CD4-positive, alpha-beta T cell treated with Interleukin-2 at 100 ng/mL for 4 hours (primary cell): ENCODE measurements around the gene APH1B.
"Not testable (repeated sequence)": the region's sequence is repeated elsewhere in the genome, so short reads cannot be mapped to it uniquely, and the experiment has no call there.

Experiments
- DNase-seq: peaks from one replicate; pipeline ENCODE4 v3.0.0-alpha.2; 2020; ENCODE audit warnings: low spot score

Gene APH1B

DNA sequence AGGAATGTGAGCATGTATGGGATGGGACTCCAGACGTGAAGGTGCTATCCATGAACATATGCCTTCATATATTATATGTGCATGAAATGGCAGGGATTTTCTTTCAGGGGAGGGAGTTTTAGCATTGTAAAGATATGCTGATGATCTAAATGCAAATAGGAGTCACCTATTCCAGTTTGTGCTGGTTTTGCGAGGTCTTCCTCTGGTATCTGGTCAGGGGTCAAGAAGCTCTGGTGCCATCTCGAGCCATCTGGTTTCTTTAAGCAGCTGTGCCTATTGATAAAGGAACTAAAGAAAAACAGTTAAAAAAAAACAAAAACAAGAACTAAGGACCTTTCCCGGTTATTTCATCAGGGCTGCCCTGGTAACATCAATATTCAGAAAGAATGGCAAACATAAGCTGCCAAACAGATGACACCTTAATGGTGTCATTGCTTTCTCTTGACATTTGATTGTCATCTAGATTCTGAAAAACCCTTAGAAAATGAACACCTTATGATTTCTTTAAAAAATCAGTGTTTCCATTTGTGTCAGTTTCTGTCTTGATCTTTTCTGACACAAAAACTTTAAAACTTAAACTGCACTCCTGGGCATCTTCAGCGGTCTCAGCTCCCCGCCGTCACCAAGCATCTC, 22.7 kb downstream of the APH1B start:
- no peak for DNase-seq

DNA sequence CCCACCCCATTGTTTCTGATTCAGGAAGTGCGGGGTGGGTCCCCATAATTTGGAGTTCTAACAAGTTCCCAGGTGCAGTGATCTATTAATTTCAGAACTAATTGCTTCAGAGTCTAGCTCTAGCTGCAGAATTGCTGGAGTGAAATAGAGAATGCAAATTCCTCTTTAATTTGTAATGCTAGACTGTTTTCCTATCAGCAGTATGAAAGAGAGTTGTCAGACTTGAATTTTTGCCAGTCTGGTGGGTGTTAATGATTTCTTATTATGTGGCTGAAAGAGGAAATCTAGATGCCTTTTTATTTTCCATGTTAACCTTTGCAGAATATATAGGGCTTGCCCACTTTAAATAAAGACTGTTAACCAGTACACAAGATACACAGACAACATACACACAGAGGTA, 23.7 kb downstream of the APH1B start:
- no peak for DNase-seq

DNA sequence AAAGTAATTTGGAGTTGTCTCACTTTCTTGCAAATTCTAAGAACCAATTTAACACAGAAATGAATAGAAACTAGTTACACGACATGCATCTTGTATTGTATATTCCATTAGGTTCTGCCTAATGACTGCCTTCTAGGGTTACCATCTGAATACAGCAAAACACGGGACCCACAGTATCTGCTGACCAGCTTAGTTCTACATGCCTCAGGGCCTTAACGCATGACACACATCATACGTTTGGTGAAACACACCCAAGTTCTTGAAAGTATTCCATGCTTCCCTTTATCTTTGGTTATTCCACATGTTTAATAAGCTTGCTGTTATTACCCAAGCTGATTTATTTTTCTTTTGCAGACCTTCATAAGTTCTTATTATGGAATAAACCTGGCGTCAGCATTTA, 27.9 kb downstream of the APH1B start:
- no peak for DNase-seq

DNA sequence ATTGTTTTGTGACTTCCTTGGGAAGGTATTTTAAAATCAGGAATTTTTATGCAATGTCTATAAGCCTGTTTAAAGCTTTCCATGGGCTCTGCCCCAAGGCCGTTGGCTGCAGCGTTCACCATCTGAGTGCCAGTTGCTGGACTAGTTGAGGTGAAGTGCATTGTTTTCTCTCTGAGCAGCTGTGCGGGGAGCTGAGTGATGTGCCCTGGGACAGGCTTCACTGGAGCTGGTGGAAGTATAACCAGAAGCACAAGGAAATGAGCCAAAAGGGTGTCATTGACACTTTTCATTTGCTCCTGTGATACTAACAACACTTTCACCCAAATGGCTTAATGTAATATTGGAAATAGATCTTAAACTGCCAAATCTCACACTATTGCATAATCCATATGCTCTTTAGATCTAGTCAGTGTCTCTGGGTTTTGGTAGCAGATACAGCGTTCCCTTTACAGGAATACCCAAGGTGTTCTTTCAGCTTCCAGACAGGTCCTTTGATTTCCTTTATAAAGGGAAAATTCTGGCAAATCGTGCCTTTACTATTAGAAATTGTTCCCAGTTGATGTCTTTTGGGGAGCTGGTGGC, 29.2 kb downstream of the APH1B start:
- DNase-seq, result no peak

DNA sequence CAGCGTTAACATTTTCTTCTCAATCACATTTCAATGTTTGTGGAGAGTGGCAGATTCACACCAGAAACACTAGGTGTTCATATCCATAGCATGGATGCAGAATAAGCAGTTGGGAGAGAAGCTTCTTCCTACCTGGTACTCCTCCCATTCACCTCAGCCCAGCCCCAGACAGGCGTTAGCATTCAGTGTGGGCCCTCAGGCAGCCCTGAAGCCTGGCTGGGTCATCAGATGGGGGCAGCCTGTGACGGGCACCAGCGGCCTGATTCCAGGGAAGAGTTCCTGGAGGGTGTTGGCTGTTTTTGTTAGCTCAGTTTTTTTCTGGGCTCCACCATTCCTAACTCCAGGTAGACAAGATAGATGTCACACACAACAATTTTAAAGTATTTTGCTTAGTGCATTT, 31.1 kb downstream of the APH1B start:
- DNase-seq, result no peak

DNA sequence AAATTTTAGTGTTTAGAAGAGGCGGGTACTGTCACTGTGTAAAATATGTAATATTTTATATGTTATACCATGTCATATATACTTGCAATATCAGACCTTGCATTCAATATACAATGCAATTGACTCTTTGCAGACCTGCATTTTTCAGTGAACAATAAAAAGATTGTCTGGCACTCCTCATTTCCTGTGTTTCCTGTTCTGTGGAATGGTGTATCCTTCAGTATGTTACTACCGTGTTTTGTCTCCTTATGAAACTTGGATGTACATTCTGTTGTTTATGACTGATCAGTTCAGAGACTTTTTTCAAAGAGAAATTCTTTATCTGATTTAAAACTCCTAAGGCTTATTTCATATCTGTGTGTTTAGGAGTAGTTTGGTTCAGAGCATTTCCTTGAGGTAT, 31.5 kb downstream of the APH1B start:
- DNase-seq, result no peak

DNA sequence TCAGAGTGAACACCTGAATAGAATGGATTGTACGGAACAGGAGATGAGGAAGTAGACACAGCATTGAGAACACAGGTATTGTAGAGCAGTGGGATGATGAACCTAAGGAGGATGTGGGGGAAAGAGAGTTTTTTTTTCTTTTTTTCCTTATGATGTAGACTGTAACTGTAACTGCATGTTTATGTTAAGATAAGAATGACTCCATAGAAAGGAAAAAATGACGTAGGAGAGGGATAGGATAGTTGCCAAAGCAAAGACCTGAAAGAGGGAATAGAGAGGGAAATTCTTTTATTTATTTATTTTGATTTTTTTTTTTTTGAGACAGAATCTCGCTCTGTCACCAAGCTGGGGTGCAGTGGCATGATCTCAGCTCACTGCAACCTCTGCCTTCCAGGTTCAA, 33.2 kb downstream of the APH1B start:
- no peak for DNase-seq

DNA sequence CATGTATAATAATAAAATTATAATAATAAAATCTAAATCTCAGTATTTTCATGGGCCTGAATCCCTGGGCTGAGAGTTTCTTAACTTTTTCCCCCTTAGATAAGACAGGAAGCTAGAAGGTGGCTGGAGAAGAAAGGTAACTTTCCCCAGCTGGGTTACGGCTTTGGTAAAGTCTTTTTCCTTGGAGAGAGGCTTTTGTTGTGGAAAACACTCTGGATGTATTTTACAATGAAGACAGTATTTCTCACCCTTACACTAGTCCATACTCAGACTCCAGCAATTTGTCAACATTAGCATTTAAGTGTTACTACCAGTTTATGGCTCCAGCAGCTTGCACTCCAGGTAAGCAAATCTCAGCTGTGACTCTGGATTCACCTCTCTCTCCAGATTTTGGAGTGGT, 34.9 kb downstream of the APH1B start:
- DNase-seq, result no peak

DNA sequence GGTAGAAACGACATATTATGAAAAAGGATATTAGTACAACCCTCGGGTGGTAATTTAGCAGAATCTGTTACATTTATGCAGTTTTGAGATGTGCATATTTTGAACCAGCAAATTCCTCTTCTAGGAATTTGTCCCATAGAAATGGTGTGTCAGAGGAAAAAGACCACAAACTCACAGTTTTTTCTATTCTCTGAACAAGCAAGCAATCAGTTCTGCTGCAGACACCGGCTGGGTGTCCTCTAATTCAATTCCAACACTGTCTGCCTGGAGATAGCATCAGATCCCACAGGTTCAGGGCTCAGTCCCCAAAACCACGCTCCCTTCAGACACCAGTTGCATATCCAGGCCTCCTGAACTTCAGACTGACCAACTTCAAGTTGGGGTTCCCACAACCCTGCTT, 36.4 kb downstream of the APH1B start:
- no peak for DNase-seq

DNA sequence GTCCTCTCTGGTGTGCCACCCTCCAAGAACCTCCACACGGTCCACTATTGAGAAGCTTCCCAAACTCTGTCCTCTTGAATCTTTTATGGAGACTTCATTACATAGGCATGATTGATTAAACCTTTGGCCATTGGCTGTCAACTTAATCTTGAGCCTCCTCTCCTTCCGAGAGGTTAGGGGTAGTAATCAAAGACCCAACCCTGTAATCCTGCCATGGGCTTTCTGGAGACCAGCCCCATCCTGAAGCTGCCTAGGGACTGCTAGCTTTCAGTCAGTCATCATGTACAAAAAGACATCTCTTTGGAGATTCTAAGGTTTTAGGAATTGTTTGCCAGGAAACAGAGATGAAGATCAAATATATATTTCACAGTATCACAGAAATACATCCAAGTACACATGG, 37.0 kb downstream of the APH1B start:
- DNase-seq, result no peak

DNA sequence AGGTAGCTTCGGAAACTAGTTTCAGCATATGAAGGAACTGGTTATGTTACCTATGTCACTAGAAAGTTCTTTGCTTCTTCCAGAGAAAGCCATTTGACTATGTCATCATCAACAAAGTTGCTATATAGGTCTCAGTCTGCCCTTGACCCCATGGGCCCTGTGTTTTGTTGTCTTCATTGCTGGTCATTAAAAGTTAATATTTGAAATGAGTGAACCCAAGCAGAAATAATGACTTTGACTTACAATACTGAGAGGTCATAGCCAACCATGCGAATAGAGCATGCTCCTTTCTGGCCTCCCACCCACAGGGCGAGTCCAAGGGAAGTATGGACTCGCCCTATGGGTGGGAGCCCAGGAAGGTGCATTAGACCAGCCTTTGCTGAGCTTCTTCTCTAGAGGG, 40.9 kb downstream of the APH1B start:
- DNase-seq, result no peak

DNA sequence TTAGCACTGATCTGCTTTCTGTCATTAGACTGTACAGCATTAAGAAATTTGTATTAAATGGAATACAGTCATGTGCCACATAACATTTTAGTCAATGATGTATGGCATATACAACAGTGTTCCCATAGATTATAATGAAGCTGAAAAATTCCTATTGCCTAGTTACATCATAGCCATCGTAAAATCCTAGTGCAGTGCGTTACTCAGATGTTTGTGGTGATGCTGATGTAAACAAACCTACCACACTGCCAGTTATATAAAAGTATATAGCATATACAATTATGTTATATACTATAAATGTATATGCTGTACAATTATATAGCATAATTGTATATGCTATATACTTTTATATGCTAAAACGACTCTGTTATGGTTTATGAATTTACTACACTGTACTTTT, 41.7 kb downstream of the APH1B start:
- DNase-seq, result no peak

DNA sequence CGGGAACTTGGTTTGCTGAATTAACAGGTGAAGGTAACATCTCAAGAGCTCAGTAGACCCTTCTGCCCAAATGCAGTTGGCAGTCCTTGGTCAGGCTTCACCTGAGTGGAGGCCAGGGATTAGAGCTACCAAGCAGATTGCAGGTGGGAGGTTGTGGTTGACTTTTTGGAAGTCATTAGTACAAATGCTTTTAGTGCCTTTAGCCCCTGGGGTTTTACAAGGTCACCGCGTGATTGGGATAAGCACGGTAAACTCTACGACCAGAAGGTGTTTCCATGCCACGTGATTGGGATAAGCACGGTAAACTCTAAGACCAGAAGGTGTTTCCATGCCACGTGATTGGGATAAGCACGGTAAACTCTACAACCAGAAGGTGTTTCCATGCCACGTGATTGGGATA, 43.0 kb downstream of the APH1B start:
- not testable (repeated sequence) for DNase-seq

DNA sequence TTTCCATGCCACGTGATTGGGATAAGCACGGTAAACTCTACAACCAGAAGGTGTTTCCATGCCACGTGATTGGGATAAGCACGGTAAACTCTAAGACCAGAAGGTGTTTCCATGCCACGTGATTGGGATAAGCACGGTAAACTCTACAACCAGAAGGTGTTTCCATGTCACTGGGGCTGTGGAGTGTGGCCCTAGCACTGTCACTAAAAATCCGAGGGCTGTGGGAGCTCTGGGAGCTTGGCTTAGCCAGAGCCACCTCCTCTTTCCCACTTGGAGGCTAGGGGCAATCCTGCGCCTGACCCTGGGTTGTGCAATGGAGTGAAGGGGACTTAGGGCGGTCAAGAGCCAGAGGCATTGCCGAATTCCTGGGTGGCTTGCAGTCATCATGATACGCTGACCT, 43.6 kb downstream of the APH1B start:
- not testable (repeated sequence) for DNase-seq

- DNase-seq, result no peak
Observed at GRCh38 chr15:63321462-63321861, 44.1 kb downstream of the APH1B start.

DNA sequence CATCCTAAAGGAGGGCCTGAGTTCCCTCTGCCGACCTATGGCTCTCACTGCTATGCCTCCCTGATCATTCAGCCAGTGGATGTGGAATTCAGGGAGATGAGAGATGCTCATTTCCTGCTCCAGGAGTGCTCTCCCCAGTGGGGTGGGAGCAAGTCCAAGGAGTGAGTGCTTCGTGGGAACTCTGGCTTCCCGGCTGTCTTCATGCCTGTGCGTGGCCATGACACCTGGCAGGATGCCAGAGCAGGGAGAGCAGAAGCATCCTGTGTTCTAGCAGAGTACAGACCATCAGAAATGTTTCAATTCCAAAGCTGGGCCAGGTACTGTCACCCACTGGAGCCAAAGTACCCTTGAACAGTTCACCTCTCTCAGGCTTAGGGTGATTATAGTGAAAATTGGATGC, 45.1 kb downstream of the APH1B start:
- DNase-seq, result no peak

GRCh38 chr15:63323798-63324563, 46.6 kb downstream of the APH1B start:
- DNase-seq, result no peak

DNA sequence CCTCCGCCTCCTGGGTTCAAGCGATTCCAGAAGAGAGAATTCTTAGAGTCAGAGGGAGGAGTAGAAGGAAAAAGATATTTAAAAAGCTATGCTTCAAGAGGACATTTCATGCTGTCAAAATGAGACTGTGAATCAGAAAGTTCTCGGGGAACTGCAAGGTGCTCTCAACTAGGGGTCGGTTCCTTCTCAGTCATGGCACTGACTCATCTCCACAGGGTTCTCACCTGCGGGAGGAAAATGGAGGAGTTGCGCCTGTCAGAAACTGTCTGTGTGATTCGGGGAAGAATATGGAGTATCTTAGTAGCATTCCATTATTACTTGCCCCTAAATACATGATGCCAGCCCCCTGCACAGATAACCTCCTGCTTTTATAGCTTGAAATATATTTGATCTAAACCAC, 47.4 kb downstream of the APH1B start:
- no peak for DNase-seq

DNA sequence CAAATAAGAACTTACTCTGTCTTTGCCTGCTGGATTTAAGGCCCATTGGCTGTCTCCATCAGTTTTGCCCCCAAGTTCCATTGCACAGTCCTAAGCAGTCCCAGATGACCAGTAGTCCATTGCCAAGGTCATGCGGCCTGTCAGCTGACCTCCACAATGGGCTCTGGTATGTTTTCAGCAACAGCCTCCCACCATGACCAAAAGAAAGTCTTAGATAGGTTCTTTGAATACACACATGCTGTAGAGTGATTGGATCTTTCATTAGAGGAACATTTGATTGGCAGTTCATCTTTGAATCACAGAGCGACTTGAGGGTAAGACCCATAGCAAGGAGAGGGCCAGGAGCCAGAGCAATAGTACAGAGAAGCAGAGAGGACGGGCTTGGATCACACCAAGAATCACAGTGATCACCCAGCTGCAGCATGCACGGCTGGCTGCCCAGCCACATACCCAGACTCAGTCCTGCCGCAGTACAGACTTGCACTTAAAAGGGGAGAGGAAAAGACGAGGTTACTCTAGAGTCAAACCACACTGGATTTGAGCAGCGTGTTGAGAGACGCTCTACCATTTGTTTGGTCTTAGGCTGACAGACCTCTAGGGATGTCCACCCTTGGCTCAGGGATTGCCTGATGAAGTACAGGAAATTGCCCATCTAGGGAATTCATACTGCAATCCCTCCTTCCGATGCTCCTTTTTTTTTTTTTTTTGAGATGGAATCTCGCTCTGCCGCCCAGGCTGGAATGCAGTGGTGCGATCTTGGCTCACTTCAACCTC, 50.4 kb downstream of the APH1B start:
- DNase-seq, result no peak

DNA sequence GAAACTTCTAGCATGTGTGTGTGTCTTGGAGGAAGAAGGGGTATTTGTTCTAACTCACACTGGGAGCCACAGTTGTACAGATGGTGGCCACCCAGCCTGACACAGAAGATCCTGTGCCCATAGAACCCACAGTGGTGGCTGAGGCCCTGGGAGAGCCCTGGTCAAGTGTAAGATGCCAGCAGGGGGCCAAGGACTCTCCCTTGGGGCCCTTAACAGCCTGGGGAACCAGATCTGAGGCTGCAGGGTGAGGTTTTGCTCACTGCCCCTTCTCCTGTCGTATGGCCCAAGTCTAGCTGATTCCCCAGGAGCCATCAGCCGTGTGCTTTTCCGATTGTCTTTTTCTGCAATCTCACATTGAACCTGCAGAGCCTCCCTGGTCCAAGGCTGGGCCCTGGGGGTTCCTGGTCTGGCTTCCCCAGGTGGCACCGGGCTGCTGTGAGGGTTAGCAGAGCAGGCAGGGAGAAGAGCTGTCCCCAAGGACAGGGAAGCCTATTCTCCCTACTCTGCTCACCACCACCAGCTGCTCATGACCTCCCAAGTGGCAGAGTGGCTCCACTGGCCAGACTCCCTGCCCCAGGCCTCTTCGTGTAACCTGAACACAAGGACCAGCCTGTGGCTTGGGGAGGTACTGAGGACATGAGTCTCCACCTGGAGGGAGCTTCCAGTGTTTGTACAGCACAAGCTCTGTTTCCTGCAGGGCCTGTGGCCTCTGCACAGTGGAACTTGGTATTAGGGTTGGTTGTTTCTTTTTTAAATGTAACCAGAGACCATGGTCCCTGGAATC, 52.4 kb downstream of the APH1B start:
- DNase-seq, result no peak

- DNase-seq, result no peak
Observed at GRCh38 chr15:63330926-63331325, 53.5 kb downstream of the APH1B start.

- DNase-seq, result no peak
Observed at GRCh38 chr15:63331456-63331855, 54.1 kb downstream of the APH1B start.
